ENCODE measurements around the gene C2CD4B. TPM values are rescaled to one million over a fixed set of nuclear protein-coding genes. Genes with fewer than 3 reads are reported as not detected.

The C2CD4B gene
- total and polyA plus RNA-seq, 2 experiments from 2014 or later = 1.0 to 2.6 TPM

GRCh38 chr15:62209821-62210220 lies 44.7 kb upstream of the C2CD4B start:
- Histone ChIP-seq H3K9me3 (ENCODE audit: low read depth) (peaks cover 4% of the 10 kb centered on the region), H3K4me1 (ENCODE audit: insufficient read depth) (peaks cover 3% of the 10 kb centered on the region), H3K79me2 (no peaks in the 10 kb centered on the region), H3K4me3 (no peak overlapping the region), H3K4me2 (peak overlapping the region; percentile 60), H3K9me2 (replicated peaks; ENCODE audit: insufficient read depth) (no peaks in the 10 kb centered on the region), H3K36me3 (replicated peaks; ENCODE audit: insufficient read depth, low read depth) (no peaks in the 10 kb centered on the region), H2AFZ (no peak overlapping the region), H4K20me1 (ENCODE audit: insufficient read depth, poor library complexity, severe bottlenecking) (no peaks in the 10 kb centered on the region), H3K27ac (peak overlapping the region; percentile 90), H3K27me3 (no peaks in the 10 kb centered on the region)
- TF ChIP-seq EZH2phosphoT487 (IDR thresholded peaks at IDR 0.05; ENCODE audit: low read depth, severe bottlenecking, unreplicated experiment) (no peak), CTCF (IDR thresholded peaks at IDR 0.05; ENCODE audit: poor library complexity) (no peak), EZH2 (IDR thresholded peaks at IDR 0.05; ENCODE audit: borderline replicate concordance) (no peak)
- WGBS (ENCODE audit: low lambda C conversion rate, missing lambda C conversion rate) = 33% methylated on average over 5 of the region's 5 CpGs
- DNase-seq (ENCODE audit: low spot score) = peak; percentile 39

- no peaks in the 10 kb centered on the region for H3K27me3 ChIP-seq
- peaks cover 4% of the 10 kb centered on the region for H3K9me3 ChIP-seq (ENCODE audit: low read depth)
- H3K4me3 ChIP-seq = no peak overlapping the region
- no peaks in the 10 kb centered on the region for H3K79me2 ChIP-seq
- 38% methylated on average over 1 of the region's 1 CpG for WGBS (ENCODE audit: low lambda C conversion rate, missing lambda C conversion rate)
- peak overlapping the region; percentile 60 for H3K4me2 ChIP-seq
- H3K36me3 ChIP-seq (replicated peaks; ENCODE audit: insufficient read depth, low read depth) = no peaks in the 10 kb centered on the region
- peaks cover 3% of the 10 kb centered on the region for H3K4me1 ChIP-seq (ENCODE audit: insufficient read depth)
- H3K27ac ChIP-seq = peak overlapping the region; percentile 90
- no peak overlapping the region for H2AFZ ChIP-seq
- peak; percentile 46 for DNase-seq (ENCODE audit: low spot score)
- no peak for TF ChIP-seq EZH2phosphoT487 (IDR thresholded peaks at IDR 0.05; ENCODE audit: low read depth, severe bottlenecking, unreplicated experiment)
- TF ChIP-seq EZH2 (IDR thresholded peaks at IDR 0.05; ENCODE audit: borderline replicate concordance) = no peak
- no peak for TF ChIP-seq CTCF (IDR thresholded peaks at IDR 0.05; ENCODE audit: poor library complexity)
- H4K20me1 ChIP-seq (ENCODE audit: insufficient read depth, poor library complexity, severe bottlenecking) = no peaks in the 10 kb centered on the region
- H3K9me2 ChIP-seq (replicated peaks; ENCODE audit: insufficient read depth) = no peaks in the 10 kb centered on the region
Observed at GRCh38 chr15:62209322-62209721, 44.2 kb upstream of the C2CD4B start.

GRCh38 chr15:62208884-62209283 lies 43.8 kb upstream of the C2CD4B start:
- Histone ChIP-seq H3K9me2 (replicated peaks; ENCODE audit: insufficient read depth) (no peaks in the 10 kb centered on the region), H3K4me2 (peak overlapping the region; percentile 60), H3K4me3 (no peak overlapping the region), H3K27me3 (no peaks in the 10 kb centered on the region), H3K9me3 (ENCODE audit: low read depth) (peaks cover 4% of the 10 kb centered on the region), H4K20me1 (ENCODE audit: insufficient read depth, poor library complexity, severe bottlenecking) (no peaks in the 10 kb centered on the region), H3K27ac (peak overlapping the region; percentile 90), H3K4me1 (ENCODE audit: insufficient read depth) (peaks cover 3% of the 10 kb centered on the region), H3K36me3 (replicated peaks; ENCODE audit: insufficient read depth, low read depth) (no peaks in the 10 kb centered on the region), H2AFZ (no peak overlapping the region), H3K79me2 (no peaks in the 10 kb centered on the region)
- no peak for TF ChIP-seq CTCF (IDR thresholded peaks at IDR 0.05; ENCODE audit: poor library complexity)
- no peak for TF ChIP-seq EZH2phosphoT487 (IDR thresholded peaks at IDR 0.05; ENCODE audit: low read depth, severe bottlenecking, unreplicated experiment)
- TF ChIP-seq EZH2 (IDR thresholded peaks at IDR 0.05; ENCODE audit: borderline replicate concordance) = no peak
- DNase-seq (ENCODE audit: low spot score) = no peak
- WGBS (ENCODE audit: low lambda C conversion rate, missing lambda C conversion rate) = 73% methylated on average over 3 of the region's 3 CpGs

- Histone ChIP-seq H3K9me2 (replicated peaks; ENCODE audit: insufficient read depth) (no peaks in the 10 kb centered on the region), H4K20me1 (ENCODE audit: insufficient read depth, poor library complexity, severe bottlenecking) (no peaks in the 10 kb centered on the region), H3K27me3 (no peaks in the 10 kb centered on the region), H3K4me1 (ENCODE audit: insufficient read depth) (peaks cover 3% of the 10 kb centered on the region), H3K79me2 (no peaks in the 10 kb centered on the region), H3K9me3 (ENCODE audit: low read depth) (peaks cover 4% of the 10 kb centered on the region), H3K4me3 (no peak overlapping the region), H3K4me2 (peak overlapping the region; percentile 60), H3K36me3 (replicated peaks; ENCODE audit: insufficient read depth, low read depth) (no peaks in the 10 kb centered on the region), H3K27ac (peak overlapping the region; percentile 90), H2AFZ (no peak overlapping the region)
- 95% methylated on average over 9 of the region's 9 CpGs for WGBS (ENCODE audit: low lambda C conversion rate, missing lambda C conversion rate)
- TF ChIP-seq EZH2 (IDR thresholded peaks at IDR 0.05; ENCODE audit: borderline replicate concordance) (no peak), CTCF (IDR thresholded peaks at IDR 0.05; ENCODE audit: poor library complexity) (no peak), EZH2phosphoT487 (IDR thresholded peaks at IDR 0.05; ENCODE audit: low read depth, severe bottlenecking, unreplicated experiment) (no peak)
- DNase-seq (ENCODE audit: low spot score) = no peak
Observed at GRCh38 chr15:62208367-62208766, 43.3 kb upstream of the C2CD4B start.
